Sigmoid colon (tissue), 3 donors: ENCODE results near the gene TBCA.

Source experiments
- CTCF ChIP-seq, 4 experiments: fragments of 450-650 bp in 3 of 4; fragments of 200-600 bp in 1 of 4; IDR thresholded peaks; one replicate each; pipeline ENCODE4 v1.5.1; 2016 to 2019; ENCODE audit warnings: antibody characterized with exemption in 4 of 4, mild to moderate bottlenecking in 3 of 4, moderate library complexity in 2 of 4
- POLR2A ChIP-seq, 2 donors: fragments of 450-650 bp; IDR thresholded peaks; one replicate each; pipeline ENCODE4 v1.6.1; 2016; ENCODE audit warnings: antibody characterized with exemption in 2 of 2, mild to moderate bottlenecking in 2 of 2, moderate library complexity in 2 of 2

DNA sequence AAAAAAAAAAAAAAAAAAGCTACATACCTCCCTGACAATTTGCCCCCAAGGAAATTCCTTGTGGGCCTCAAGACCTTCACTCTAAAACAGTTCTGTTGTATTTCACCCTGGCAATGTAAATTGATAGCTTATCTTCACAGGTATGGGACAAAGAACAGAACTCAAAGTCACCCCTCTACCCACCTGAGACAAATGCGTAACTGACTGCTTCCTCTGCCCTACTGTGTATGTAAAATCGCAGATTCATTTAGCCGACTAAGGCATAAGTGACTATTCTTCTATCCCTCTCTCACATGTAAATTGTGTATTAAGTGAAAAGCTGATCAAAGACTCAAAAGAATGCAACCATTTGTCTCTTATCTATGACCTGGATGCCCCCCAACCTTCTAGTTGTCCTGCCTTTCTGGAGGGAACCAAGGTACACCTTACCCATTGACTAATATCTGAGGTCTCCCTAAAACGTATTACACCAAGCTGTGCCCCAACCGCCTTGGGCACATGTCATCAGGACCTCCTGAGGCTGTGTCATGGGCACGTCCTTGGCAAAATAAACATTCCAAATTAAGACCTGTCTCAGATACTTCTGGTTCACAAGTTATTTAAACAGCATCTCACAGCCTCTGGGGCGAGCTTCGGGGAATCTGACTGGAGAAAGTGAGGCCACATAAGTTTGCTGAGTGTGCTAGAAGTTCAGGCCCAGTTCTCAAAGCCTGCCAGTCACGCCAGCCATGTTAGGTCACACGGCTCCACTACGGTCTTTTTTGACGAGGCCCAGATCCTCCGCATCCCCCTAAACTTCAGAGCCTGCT is 954 bp downstream of the TBCA start:
- TF ChIP-seq POLR2A (IDR thresholded peaks at IDR 0.05) = no peak
- TF ChIP-seq CTCF (IDR thresholded peaks at IDR 0.05) = no peak
